GM21367 (cell line): ENCODE measurements around the gene DTWD2.
A peak's percentile ranks its signal among the peaks of the same experiment; 100 is the strongest.
"Not testable (repeated sequence)": the region's sequence is repeated elsewhere in the genome, so short reads cannot be mapped to it uniquely, and the experiment has no call there.

Source experiments
- ATAC-seq: cut with Tn5 transposase; IDR thresholded peaks from one replicate; pipeline ENCODE4 v1.9.1; 2021; ENCODE audit not compliant: unreplicated experiment

The DTWD2 gene

GRCh38 chr5:118882666-118883065 lies 105.7 kb downstream of the DTWD2 start:
- ATAC-seq: no peak

GRCh38 chr5:118876852-118877251 lies 111.5 kb downstream of the DTWD2 start:
- not testable (repeated sequence) for ATAC-seq

GRCh38 chr5:118875131-118875530 lies 113.2 kb downstream of the DTWD2 start:
- ATAC-seq: no peak

GRCh38 chr5:118873417-118873816 lies 114.9 kb downstream of the DTWD2 start:
- ATAC-seq: no peak

GRCh38 chr5:118863345-118863744 lies 125.0 kb downstream of the DTWD2 start:
- ATAC-seq: no peak

GRCh38 chr5:118862596-118862995 lies 125.8 kb downstream of the DTWD2 start:
- ATAC-seq: no peak

GRCh38 chr5:118857700-118858099 lies 130.6 kb downstream of the DTWD2 start:
- ATAC-seq: no peak

GRCh38 chr5:118854819-118855218 lies 133.5 kb downstream of the DTWD2 start:
- no peak for ATAC-seq

- not testable (repeated sequence) for ATAC-seq
Observed at GRCh38 chr5:118851785-118852184, 136.6 kb downstream of the DTWD2 start.

- not testable (repeated sequence) for ATAC-seq
Observed at GRCh38 chr5:118849507-118849906, 138.8 kb downstream of the DTWD2 start.

GRCh38 chr5:118844351-118844750 lies 144.0 kb downstream of the DTWD2 start:
- ATAC-seq: no peak

GRCh38 chr5:118834710-118835109 lies 153.6 kb downstream of the DTWD2 start:
- ATAC-seq: no peak

- no peak for ATAC-seq
Observed at GRCh38 chr5:118832974-118833373, 155.4 kb downstream of the DTWD2 start.

- no peak for ATAC-seq
Observed at GRCh38 chr5:118825226-118825625, 163.1 kb downstream of the DTWD2 start.

GRCh38 chr5:118818604-118819003 lies 169.7 kb downstream of the DTWD2 start:
- ATAC-seq: no peak

GRCh38 chr5:118808441-118808840 lies 179.9 kb downstream of the DTWD2 start:
- no peak for ATAC-seq

GRCh38 chr5:118806571-118806970 lies 181.8 kb downstream of the DTWD2 start:
- no peak for ATAC-seq

- no peak for ATAC-seq
Observed at GRCh38 chr5:118802335-118802734, 186.0 kb downstream of the DTWD2 start.

- no peak for ATAC-seq
Observed at GRCh38 chr5:118796081-118796480, 192.3 kb downstream of the DTWD2 start.

GRCh38 chr5:118794281-118794680 lies 194.1 kb downstream of the DTWD2 start:
- ATAC-seq: no peak

GRCh38 chr5:118793652-118794051 lies 194.7 kb downstream of the DTWD2 start:
- ATAC-seq: no peak

GRCh38 chr5:118793091-118793490 lies 195.3 kb downstream of the DTWD2 start:
- no peak for ATAC-seq

- ATAC-seq: peak; percentile 98
Observed at GRCh38 chr5:118791926-118792734, 196.2 kb downstream of the DTWD2 start.
